Activated CD8-positive, alpha-beta memory T cell treated with anti-CD3 and anti-CD28 coated beads, Interleukin-2, amount 50 U/mL, for 48 hours (primary cell): ENCODE data around the gene FAM3B.
A peak's percentile ranks its signal among the peaks of the same experiment; 100 is the strongest.

Experiments
- DNase-seq: peaks from one replicate; pipeline ENCODE4 v3.0.0-alpha.2; 2020

FAM3B gene

GRCh38 chr21:41369920-41370839 lies 53.6 kb downstream of the FAM3B start:
- peak; percentile 67 for DNase-seq

- no peak for DNase-seq
Measured at GRCh38 chr21:41370840-41371684, 54.5 kb downstream of the FAM3B start.

GRCh38 chr21:41371685-41372030 lies 55.1 kb downstream of the FAM3B start:
- DNase-seq: no peak

GRCh38 chr21:41373253-41373652 lies 56.7 kb downstream of the FAM3B start:
- no peak for DNase-seq

GRCh38 chr21:41373763-41374162 lies 57.2 kb downstream of the FAM3B start:
- no peak for DNase-seq

GRCh38 chr21:41374177-41374712 lies 57.6 kb downstream of the FAM3B start:
- DNase-seq: no peak

GRCh38 chr21:41374867-41375533 lies 58.4 kb downstream of the FAM3B start:
- no peak for DNase-seq

GRCh38 chr21:41375875-41376274 lies 59.3 kb downstream of the FAM3B start:
- DNase-seq: no peak

GRCh38 chr21:41377715-41378114 lies 61.1 kb downstream of the FAM3B start:
- no peak for DNase-seq

GRCh38 chr21:41378849-41379248 lies 62.2 kb downstream of the FAM3B start:
- DNase-seq: no peak

GRCh38 chr21:41379901-41380300 lies 63.3 kb downstream of the FAM3B start:
- DNase-seq: no peak

GRCh38 chr21:41381731-41382130 lies 65.1 kb downstream of the FAM3B start:
- DNase-seq: no peak

- no peak for DNase-seq
Measured at GRCh38 chr21:41387042-41387819, 70.6 kb downstream of the FAM3B start.

GRCh38 chr21:41387824-41388223 lies 71.2 kb downstream of the FAM3B start:
- DNase-seq: no peak

- no peak for DNase-seq
Measured at GRCh38 chr21:41388259-41388658, 71.7 kb downstream of the FAM3B start.

GRCh38 chr21:41390043-41390639 lies 73.5 kb downstream of the FAM3B start:
- DNase-seq: no peak

- DNase-seq: no peak
Measured at GRCh38 chr21:41393876-41394465, 77.4 kb downstream of the FAM3B start.

- no peak for DNase-seq
Measured at GRCh38 chr21:41396558-41397075, 80.0 kb downstream of the FAM3B start.

- no peak for DNase-seq
Measured at GRCh38 chr21:41397471-41397891, 80.9 kb downstream of the FAM3B start.

- no peak for DNase-seq
Measured at GRCh38 chr21:41398251-41398650, 81.7 kb downstream of the FAM3B start.

GRCh38 chr21:41398831-41399230 lies 82.2 kb downstream of the FAM3B start:
- no peak for DNase-seq
